Effector memory CD8-positive, alpha-beta T cell (primary cell): ENCODE data around the gene NR6A1.

Experiments
- ATAC-seq: fragments of 150-1000 bp; cut with Tn5 transposase; replicated peaks from 2 replicates; pipeline ENCODE4 v1.10.0; 2021; ENCODE audit warnings: mild to moderate bottlenecking, moderate library complexity
- DNase-seq, 3 experiments: peaks; one replicate each; pipeline ENCODE4 v3.0.0; 2021
- H3K27ac Mint-ChIP-seq, 2 donors: one replicate each; pipeline ENCODE4 v1.8.0; 2022; ENCODE audit warnings: mild to moderate bottlenecking in 2 of 2, mixed read lengths in 2 of 2, moderate library complexity in 2 of 2
- H3K27me3 Mint-ChIP-seq, 2 donors: one replicate each; pipeline ENCODE4 v1.8.0; 2022; ENCODE audit warnings: mixed read lengths in 2 of 2
- H3K36me3 Mint-ChIP-seq: one replicate; pipeline ENCODE4 v1.8.0; 2022; ENCODE audit warnings: mild to moderate bottlenecking, moderate library complexity, mixed read lengths; ENCODE audit not compliant: insufficient read depth
- H3K4me1 Mint-ChIP-seq, 2 donors: one replicate each; pipeline ENCODE4 v1.8.0; 2022; ENCODE audit warnings: low read depth in 2 of 2, mixed read lengths in 2 of 2
- H3K4me3 Mint-ChIP-seq, 2 donors: one replicate each; pipeline ENCODE4 v1.8.0; 2022; ENCODE audit warnings: mild to moderate bottlenecking in 2 of 2, mixed read lengths in 2 of 2, moderate library complexity in 2 of 2
- H3K9me3 Mint-ChIP-seq, 2 donors: one replicate each; pipeline ENCODE4 v1.8.0; 2022; ENCODE audit warnings: mixed read lengths in 2 of 2

The NR6A1 gene

DNA sequence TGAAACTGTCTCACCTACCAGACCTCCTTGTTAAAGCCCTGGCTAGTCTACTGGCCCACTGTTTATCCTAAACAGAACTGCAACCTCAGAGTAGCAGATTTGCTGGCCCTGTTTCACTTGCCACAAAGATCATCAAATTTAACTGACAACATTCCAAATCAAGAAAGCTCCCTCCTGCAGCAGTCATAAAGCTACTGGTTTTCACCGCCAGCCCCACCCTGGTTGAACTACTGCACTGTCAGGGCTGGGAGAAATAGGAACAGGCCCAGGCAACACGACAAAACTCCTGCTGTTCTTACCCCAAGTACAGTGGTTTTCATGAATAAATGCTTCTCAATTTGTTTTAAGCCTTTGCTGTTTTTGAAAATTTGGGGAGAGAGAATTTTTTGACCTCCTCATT, 63.0 kb downstream of the NR6A1 start:
- H3K27me3 Mint-ChIP-seq = peaks cover 24 to 41% of the 10 kb centered on the region in 2 donors
- no peak for ATAC-seq
- no peaks in the 10 kb centered on the region for H3K9me3 Mint-ChIP-seq
- H3K4me3 Mint-ChIP-seq = no peak overlapping the region
- peaks cover 2% of the 10 kb centered on the region for H3K36me3 Mint-ChIP-seq
- H3K27ac Mint-ChIP-seq = no peak overlapping the region
- H3K4me1 Mint-ChIP-seq = peaks cover 0 to 8% of the 10 kb centered on the region in 2 donors
- no peak for DNase-seq

DNA sequence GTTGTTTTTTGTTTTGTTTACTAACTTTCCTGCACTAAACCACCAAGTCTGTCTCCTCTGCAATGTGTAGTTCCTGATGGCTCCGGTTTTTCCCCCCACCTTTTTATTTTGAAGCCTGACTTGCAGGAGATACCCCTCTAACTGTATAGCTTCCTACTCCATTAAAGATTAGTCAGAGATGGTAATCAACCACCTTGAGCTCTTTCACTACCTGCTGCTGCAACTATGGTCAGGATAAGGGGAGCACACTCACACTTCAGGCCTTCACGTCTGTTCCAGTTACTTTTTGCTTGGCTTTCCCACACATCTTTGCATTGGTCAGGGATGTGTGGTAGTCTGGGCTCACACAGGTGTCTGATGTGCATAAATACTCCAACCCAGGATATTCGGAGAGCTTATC, 63.4 kb downstream of the NR6A1 start:
- peaks cover 2% of the 10 kb centered on the region for H3K36me3 Mint-ChIP-seq
- DNase-seq (no peak), ATAC-seq (no peak)
- H3K27ac Mint-ChIP-seq = no peak overlapping the region
- no peaks in the 10 kb centered on the region for H3K9me3 Mint-ChIP-seq
- peaks cover 24 to 41% of the 10 kb centered on the region in 2 donors for H3K27me3 Mint-ChIP-seq
- no peak overlapping the region for H3K4me3 Mint-ChIP-seq
- peaks cover 0 to 8% of the 10 kb centered on the region in 2 donors for H3K4me1 Mint-ChIP-seq

DNA sequence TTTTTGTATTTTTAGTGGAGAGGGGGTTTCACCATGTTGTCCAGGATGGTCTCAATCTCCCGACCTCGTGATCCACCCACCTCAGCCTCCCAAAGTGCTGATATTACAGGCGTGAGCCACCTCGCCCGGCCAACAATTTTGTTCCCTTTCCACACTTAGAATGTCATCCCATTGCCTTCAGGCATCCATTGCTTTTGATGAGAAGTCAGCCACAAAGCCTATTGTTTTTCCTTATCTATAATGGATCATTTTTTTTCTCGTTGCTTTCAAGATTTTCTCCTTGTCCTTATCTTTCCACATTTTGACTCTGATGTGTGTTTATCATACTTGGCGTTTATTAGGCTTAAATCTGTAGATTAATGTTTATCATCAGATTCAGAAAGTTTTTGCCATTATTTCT, 64.4 kb downstream of the NR6A1 start:
- Mint-ChIP-seq H3K4me1 (peaks cover 0 to 4% of the 10 kb centered on the region in 2 donors), H3K27ac (no peak overlapping the region), H3K9me3 (no peaks in the 10 kb centered on the region), H3K4me3 (no peak overlapping the region), H3K27me3 (peaks cover 18 to 33% of the 10 kb centered on the region in 2 donors), H3K36me3 (peaks cover 2% of the 10 kb centered on the region)
- DNase-seq (no peak), ATAC-seq (no peak)

DNA sequence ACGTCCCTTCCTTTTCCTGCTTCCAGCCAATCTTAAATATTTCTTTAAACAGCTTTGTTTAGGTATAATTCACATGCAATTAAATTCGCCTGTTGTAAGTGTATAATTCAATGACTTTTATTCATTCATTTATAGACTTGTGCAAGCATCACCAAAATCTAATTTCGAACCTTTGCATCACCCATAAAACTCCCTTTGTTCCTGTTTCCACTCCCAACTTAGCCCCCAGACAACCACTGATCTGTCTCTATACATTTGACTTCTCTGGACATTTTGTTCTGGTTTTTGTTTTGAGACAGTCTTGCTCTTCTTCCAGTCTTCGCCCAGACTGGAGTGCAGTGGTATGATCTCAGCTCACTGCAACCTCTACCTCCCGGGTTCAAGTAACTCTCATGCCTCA, 71.5 kb downstream of the NR6A1 start:
- ATAC-seq (no peak), DNase-seq (no peak)
- Mint-ChIP-seq H3K36me3 (peaks cover 2% of the 10 kb centered on the region), H3K4me3 (no peak overlapping the region), H3K4me1 (no peaks in the 10 kb centered on the region), H3K27me3 (no peaks in the 10 kb centered on the region), H3K9me3 (no peaks in the 10 kb centered on the region), H3K27ac (no peak overlapping the region)

DNA sequence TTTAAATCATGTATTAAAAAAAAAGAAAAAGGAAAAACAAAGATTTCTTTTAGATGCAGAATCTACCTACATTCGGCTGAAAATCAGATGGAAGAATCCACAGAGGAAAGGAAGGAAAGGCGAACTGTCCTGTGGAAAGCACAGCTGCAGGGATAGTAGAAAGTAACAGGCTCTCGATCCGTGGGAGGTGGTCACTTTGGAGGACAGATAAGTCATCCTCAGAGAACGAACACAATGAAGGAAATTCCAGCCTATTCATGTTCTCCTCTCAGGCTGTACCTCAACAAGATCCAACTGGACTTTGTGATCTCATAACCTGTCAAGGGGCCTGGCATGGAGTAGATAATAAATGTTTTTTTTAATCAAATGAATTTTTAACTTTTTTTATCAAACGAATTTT, 72.8 kb downstream of the NR6A1 start:
- Mint-ChIP-seq H3K27ac (no peak overlapping the region), H3K27me3 (no peaks in the 10 kb centered on the region), H3K9me3 (no peaks in the 10 kb centered on the region), H3K4me3 (no peak overlapping the region), H3K4me1 (no peaks in the 10 kb centered on the region), H3K36me3 (no peaks in the 10 kb centered on the region)
- no peak for DNase-seq
- ATAC-seq = no peak

DNA sequence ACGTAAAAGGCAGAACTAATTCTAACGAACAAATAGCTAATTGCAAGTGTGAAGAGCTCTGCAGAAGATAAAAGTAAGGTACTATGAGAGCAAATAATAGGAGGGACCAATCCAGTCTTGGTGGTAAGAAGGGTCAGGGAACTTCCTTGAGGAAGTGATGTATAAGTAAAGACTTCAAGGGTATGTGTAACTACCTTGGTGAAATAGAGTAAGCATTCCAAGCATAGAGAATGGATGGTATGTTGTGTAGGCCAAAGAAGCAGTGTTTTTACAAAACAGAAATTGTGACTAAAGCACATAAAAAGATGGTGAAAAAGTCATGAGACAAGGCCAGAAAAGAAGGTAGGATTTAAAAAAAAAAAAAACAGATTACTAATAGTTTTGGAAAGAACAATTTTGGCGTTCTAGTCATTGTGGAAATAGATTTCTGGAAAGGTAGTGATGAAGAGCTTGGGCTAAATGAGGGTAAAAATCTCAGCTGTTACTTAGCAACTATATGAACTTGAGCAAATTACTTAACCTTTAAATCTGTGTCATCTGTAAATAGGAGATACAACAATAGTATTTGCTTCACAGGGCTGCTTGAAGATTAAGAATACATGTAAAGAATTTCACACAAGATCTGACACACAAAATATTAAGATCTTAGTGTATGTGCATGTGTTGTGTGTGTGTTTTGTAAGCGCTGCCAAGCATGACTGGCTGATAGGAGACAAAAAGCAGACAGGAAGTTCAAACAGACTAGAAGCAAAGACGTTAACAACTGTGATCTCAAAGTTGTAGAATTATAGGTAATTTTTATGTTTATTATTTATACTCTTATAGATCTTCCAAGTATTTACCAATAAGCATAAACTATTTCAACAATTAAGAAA, 73.5 kb downstream of the NR6A1 start:
- ATAC-seq (no peak), DNase-seq (no peak)
- no peaks in the 10 kb centered on the region for H3K27me3 Mint-ChIP-seq
- H3K9me3 Mint-ChIP-seq = no peaks in the 10 kb centered on the region
- no peaks in the 10 kb centered on the region for H3K36me3 Mint-ChIP-seq
- peak overlapping the region in 1 of 2 donors; percentile 1 for H3K27ac Mint-ChIP-seq
- H3K4me3 Mint-ChIP-seq = no peak overlapping the region
- no peaks in the 10 kb centered on the region for H3K4me1 Mint-ChIP-seq

DNA sequence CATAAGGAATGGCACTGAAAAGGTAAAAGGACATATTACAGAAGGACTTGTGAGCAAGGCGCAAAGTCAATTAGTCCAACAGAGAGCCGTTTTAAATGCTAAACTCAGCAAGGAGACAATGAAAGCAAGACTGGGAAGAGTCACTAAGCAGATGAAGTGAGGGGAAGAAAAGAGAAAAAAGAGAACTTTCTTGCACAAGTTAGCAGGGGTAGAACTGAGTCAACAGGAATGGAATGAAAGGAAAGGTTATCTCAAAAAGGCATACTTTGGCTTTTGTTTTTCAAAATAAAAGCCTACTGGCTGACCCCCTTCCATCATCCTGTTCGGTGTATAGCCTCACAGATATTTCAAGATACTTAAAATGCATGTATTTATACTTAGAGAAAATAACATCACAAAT, 75.0 kb downstream of the NR6A1 start:
- no peaks in the 10 kb centered on the region for H3K27me3 Mint-ChIP-seq
- H3K4me1 Mint-ChIP-seq = no peaks in the 10 kb centered on the region
- no peaks in the 10 kb centered on the region for H3K36me3 Mint-ChIP-seq
- no peak for ATAC-seq
- DNase-seq = no peak
- no peak overlapping the region for H3K27ac Mint-ChIP-seq
- H3K9me3 Mint-ChIP-seq = no peaks in the 10 kb centered on the region
- no peak overlapping the region for H3K4me3 Mint-ChIP-seq

DNA sequence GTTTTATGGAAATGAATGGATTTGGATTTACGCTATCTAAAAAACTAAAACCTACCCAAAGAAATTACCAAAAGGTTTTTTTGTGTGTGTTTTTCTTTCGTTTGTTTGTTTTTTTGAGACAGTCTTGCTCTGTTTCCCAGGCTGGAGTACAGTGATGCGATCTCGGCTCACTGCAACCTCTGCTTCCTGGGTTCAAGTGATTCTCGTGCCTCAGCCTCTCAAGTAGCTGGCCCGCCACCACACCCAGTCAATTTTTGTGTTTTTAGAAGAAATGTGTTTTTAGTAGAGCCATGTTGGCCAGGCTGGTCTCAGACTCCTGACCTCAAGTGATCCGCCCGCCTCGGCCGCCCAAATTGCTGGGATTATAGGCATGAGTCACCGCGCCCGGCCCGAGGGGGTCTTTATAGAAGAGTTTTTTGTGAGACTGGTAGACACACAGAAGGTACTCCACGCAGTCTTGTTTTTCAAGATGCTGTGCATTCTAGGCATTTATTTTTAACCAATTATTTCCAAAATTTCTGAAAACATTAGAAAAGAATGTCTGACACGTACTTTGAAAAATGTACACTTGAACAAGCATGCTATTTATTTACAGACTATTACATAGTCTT, 75.7 kb downstream of the NR6A1 start:
- Mint-ChIP-seq H3K4me1 (no peaks in the 10 kb centered on the region), H3K27ac (no peak overlapping the region), H3K9me3 (no peaks in the 10 kb centered on the region), H3K4me3 (no peak overlapping the region), H3K36me3 (no peaks in the 10 kb centered on the region), H3K27me3 (peaks cover 0 to 1% of the 10 kb centered on the region in 2 donors)
- ATAC-seq = no peak
- DNase-seq = no peak

DNA sequence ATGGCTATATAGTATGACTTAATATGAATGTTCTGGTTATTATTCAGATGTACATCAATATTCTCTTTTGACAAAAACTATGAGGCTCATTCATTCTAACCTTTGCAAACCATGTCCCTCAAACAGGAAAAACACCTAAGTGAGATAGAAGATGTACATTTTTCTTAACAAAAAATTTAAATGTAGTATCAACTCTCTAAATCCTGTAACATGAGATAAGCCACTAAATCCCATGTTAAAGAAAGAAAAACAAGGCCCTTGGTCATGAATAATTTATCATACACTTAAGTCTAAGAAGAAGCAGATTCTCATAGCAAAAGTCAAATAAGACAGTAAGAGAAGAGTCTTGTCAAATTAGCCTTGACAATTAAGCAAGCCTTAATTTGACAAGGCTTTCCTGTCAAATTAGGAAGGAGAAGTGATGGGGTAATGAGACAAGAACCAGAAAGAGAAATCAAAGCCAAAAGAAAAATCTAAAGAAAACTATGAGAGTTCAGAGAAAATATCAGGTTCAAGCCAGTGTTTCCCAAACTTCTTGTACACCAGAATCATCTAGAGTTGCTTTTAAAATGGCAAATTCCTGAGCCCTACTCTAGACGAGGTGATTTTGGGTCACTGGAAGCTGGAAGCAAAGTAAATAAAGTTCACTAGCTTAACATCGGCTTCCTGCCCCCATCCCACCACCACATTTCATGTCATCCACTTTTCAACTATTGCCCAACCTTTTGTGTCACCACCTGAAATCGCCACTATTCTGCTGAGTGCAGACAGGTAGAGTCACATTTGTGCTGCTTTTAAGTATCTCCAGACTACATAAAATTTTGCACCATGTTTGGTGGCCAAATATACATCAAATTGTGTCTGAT, 76.5 kb downstream of the NR6A1 start:
- H3K27me3 Mint-ChIP-seq = peaks cover 0 to 9% of the 10 kb centered on the region in 2 donors
- ATAC-seq = no peak
- no peaks in the 10 kb centered on the region for H3K36me3 Mint-ChIP-seq
- no peaks in the 10 kb centered on the region for H3K9me3 Mint-ChIP-seq
- no peaks in the 10 kb centered on the region for H3K4me1 Mint-ChIP-seq
- no peak overlapping the region for H3K27ac Mint-ChIP-seq
- no peak for DNase-seq
- no peak overlapping the region for H3K4me3 Mint-ChIP-seq

DNA sequence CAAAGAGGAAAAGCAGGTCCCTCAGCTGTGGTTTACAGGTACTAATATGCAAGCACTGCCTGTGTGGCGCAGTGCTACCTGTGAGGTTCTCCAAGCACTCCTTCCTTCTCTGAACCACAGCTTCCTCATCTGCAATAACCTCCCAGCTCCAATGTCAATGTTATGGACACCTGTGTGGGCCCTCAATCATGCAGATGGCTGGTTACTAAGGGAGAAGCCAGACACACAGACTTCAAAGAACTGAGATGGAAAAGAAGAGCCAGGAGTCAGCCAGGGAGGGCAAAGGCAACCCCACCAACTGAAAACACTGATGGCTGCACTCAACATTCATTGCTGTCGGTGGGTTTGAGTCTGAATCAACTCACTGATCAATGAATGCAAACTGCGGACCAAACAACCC, 77.7 kb downstream of the NR6A1 start:
- DNase-seq (no peak), ATAC-seq (no peak)
- Mint-ChIP-seq H3K27me3 (peaks cover 0 to 9% of the 10 kb centered on the region in 2 donors), H3K4me1 (no peaks in the 10 kb centered on the region), H3K9me3 (no peaks in the 10 kb centered on the region), H3K27ac (no peak overlapping the region), H3K4me3 (no peak overlapping the region), H3K36me3 (no peaks in the 10 kb centered on the region)

DNA sequence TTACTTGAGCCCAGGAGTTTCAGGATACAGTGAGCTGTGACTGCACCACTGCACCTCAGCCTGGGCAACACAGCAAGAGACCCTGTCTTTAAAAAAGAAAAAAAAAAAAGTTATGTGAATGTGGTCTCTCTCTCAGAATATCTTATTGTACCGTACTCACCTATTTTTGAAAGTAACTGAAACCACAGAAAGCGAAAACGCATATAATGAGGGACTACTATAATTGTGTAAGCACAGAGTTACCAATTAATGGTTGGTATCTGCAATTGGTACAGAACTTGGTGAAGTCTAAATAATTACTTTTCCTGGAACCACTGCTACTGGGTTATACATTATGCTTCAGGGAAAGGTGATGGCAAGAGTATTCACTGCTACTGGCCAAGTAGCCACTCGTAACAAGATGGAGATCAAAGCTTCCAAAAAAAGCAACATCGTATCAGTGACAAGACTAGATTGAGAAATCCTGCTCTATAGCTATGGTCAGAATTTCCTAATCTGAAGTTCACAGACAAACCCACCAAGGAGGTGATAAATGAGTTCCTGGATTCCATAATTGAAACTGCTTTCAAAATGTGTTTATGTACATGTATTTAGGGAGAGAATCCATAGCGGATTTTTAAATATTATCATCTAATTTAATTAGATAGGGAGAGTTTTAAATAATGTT, 82.7 kb downstream of the NR6A1 start:
- no peak for DNase-seq
- H3K36me3 Mint-ChIP-seq = no peaks in the 10 kb centered on the region
- H3K4me3 Mint-ChIP-seq = no peak overlapping the region
- no peaks in the 10 kb centered on the region for H3K4me1 Mint-ChIP-seq
- ATAC-seq = no peak
- H3K9me3 Mint-ChIP-seq = no peaks in the 10 kb centered on the region
- no peak overlapping the region for H3K27ac Mint-ChIP-seq
- peaks cover 0 to 18% of the 10 kb centered on the region in 2 donors for H3K27me3 Mint-ChIP-seq

DNA sequence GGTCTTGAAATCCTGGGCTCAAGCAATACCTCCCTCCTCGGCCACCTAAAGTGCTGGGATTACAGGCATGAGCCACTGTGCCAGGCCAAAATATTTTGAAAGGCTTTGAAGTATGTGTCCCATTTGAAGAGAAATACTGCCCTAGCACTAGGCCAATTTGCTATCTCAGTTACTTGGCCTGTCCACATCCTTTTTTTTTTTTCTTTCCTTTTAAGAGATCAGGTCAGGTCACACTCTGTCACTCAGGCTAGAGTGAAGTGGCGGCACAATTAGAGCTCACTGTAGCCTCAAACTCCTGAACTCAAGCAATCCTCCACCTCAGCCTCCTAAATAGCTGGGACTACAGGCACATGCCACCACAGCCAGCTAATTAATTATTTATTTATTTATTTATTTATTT, 84.2 kb downstream of the NR6A1 start:
- no peaks in the 10 kb centered on the region for H3K36me3 Mint-ChIP-seq
- peaks cover 0 to 27% of the 10 kb centered on the region in 2 donors for H3K27me3 Mint-ChIP-seq
- no peak overlapping the region for H3K4me3 Mint-ChIP-seq
- no peaks in the 10 kb centered on the region for H3K9me3 Mint-ChIP-seq
- ATAC-seq (no peak), DNase-seq (no peak)
- H3K4me1 Mint-ChIP-seq = no peaks in the 10 kb centered on the region
- H3K27ac Mint-ChIP-seq = no peak overlapping the region

DNA sequence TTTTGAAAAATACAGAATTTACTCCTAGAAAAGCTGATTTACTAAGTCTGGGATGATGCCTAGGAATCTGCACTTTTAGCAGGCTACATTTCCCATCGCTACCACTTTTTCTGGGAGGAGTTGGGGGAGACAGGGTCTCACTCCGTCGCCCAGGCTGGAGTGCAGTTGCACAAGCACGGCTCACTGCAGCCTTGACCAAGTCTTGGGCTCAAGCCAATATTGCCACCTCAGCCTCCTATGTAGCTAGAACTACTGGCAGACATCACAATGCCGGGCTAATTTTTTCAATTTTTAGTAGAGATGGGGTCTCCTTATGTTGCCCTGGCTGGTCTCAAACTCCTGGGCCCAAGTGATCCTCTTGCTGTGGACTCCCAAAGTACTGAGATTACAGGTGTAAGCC, 85.9 kb downstream of the NR6A1 start:
- no peaks in the 10 kb centered on the region for H3K9me3 Mint-ChIP-seq

More for the DNA sequence above, 85.9 kb downstream of the NR6A1 start:
- Mint-ChIP-seq H3K36me3 (no peaks in the 10 kb centered on the region), H3K4me1 (no peaks in the 10 kb centered on the region), H3K4me3 (no peak overlapping the region), H3K27ac (peak overlapping the region in 1 of 2 donors; percentile 35), H3K27me3 (peaks cover 0 to 24% of the 10 kb centered on the region in 2 donors)
- no peak for ATAC-seq
- DNase-seq = no peak
